Astrocyte (in vitro differentiated cells and primary cell): ENCODE results near the gene TPO. TPM values are rescaled to one million over a fixed set of nuclear protein-coding genes. Genes with fewer than 3 reads are reported as not detected.

ENCODE experiments used
- DNase-seq: peaks from one replicate; pipeline ENCODE4 v3.0.0-alpha.2; 2010; ENCODE audit warnings: low read depth
- FAIRE-seq: peaks from 2 replicates; lab custom pipeline; 2011; peaks lifted over from hg19 to GRCh38; lab: Jason Lieb, UNC
- H2AFZ ChIP-seq: 2 replicates; pipeline ENCODE4 v1.6.0; 2012; ENCODE audit warnings: low read depth, low read length, inconsistent platforms
- H3K27ac ChIP-seq: 2 replicates; pipeline ENCODE4 v1.5.1; 2011; ENCODE audit warnings: low read depth, low read length, inconsistent platforms
- H3K27me3 ChIP-seq: 2 replicates; pipeline ENCODE4 v1.6.0; 2011; ENCODE audit warnings: low read length, inconsistent platforms; ENCODE audit not compliant: insufficient read depth
- H3K36me3 ChIP-seq: 2 replicates; pipeline ENCODE4 v1.5.1; 2011; ENCODE audit warnings: low read length, inconsistent platforms; ENCODE audit not compliant: insufficient read depth
- H3K4me1 ChIP-seq: 2 replicates; pipeline ENCODE4 v1.5.1; 2011; ENCODE audit warnings: low read length, inconsistent platforms; ENCODE audit not compliant: insufficient read depth
- H3K4me2 ChIP-seq: 2 replicates; pipeline ENCODE4 v1.6.0; 2012; ENCODE audit warnings: low read length, inconsistent platforms
- H3K4me3 ChIP-seq: 2 replicates; pipeline ENCODE4 v1.5.1; 2011; ENCODE audit warnings: low read depth, mild to moderate bottlenecking, low read length, inconsistent platforms; ENCODE audit not compliant: insufficient read depth
- H3K79me2 ChIP-seq: 2 replicates; pipeline ENCODE4 v1.6.0; 2012; ENCODE audit warnings: mild to moderate bottlenecking, low read length, inconsistent platforms; ENCODE audit not compliant: insufficient read depth
- H3K9ac ChIP-seq: 2 replicates; pipeline ENCODE4 v1.6.0; 2012; ENCODE audit warnings: mild to moderate bottlenecking, low read length, inconsistent platforms
- H3K9me3 ChIP-seq: 2 replicates; pipeline ENCODE4 v1.5.1; 2012; ENCODE audit warnings: low read depth, mild to moderate bottlenecking, low read length, inconsistent platforms; ENCODE audit not compliant: insufficient read depth
- H4K20me1 ChIP-seq: 2 replicates; pipeline ENCODE4 v1.6.0; 2012; ENCODE audit warnings: low read length, inconsistent platforms; ENCODE audit not compliant: insufficient read depth
- H3K27ac Mint-ChIP-seq: one replicate; pipeline ENCODE4 v1.8.0; 2021; ENCODE audit warnings: mild to moderate bottlenecking, mixed read lengths; ENCODE audit not compliant: unreplicated experiment
- H3K27me3 Mint-ChIP-seq: one replicate; pipeline ENCODE4 v1.8.0; 2021; ENCODE audit warnings: low read depth, mixed read lengths; ENCODE audit not compliant: unreplicated experiment
- H3K36me3 Mint-ChIP-seq: one replicate; pipeline ENCODE4 v1.8.0; 2021; ENCODE audit warnings: low read depth, mixed read lengths; ENCODE audit not compliant: unreplicated experiment
- H3K4me1 Mint-ChIP-seq: one replicate; pipeline ENCODE4 v1.8.0; 2021; ENCODE audit warnings: low read depth, mixed read lengths; ENCODE audit not compliant: unreplicated experiment
- H3K4me3 Mint-ChIP-seq: one replicate; pipeline ENCODE4 v1.8.0; 2021; ENCODE audit warnings: mild to moderate bottlenecking, moderate library complexity, mixed read lengths; ENCODE audit not compliant: unreplicated experiment
- H3K9me3 Mint-ChIP-seq: one replicate; pipeline ENCODE4 v1.8.0; 2021; ENCODE audit warnings: mild to moderate bottlenecking, mixed read lengths; ENCODE audit not compliant: unreplicated experiment
- EZH2 ChIP-seq: IDR thresholded peaks from 2 replicates; pipeline ENCODE4 v1.6.1; 2012; ENCODE audit warnings: mild to moderate bottlenecking, low read length, inconsistent platforms; ENCODE audit not compliant: insufficient read depth
- total RNA-seq: library from RNA; stranded (reverse); gene quantifications from 2 replicates; pipeline ENCODE4 v1.2.1, GENCODE V29; 2021
- TF ChIP-seq, protein P1 (sequence below): IDR thresholded peaks from 2 replicates; pipeline ENCODE4 v1.5.1; 2011; ENCODE audit warnings: low read depth, mild to moderate bottlenecking, inconsistent platforms, low read length, moderate library complexity; ENCODE audit not compliant: insufficient read depth

TPO gene
- total RNA-seq, 1 donor from 2014 or later, result not detected

GRCh38 chr2:1461507-1462390 lies 48.5 kb downstream of the TPO start:
- Mint-ChIP-seq H3K4me3 (no peak overlapping the region), H3K27ac (no peak overlapping the region), H3K36me3 (no peaks in the 10 kb centered on the region), H3K9me3 (no peaks in the 10 kb centered on the region), H3K4me1 (no peaks in the 10 kb centered on the region), H3K27me3 (peaks cover 31% of the 10 kb centered on the region)
- Histone ChIP-seq H3K36me3 (no peaks in the 10 kb centered on the region), H3K4me2 (no peak overlapping the region), H3K27ac (no peak overlapping the region), H3K79me2 (no peaks in the 10 kb centered on the region), H3K4me1 (no peaks in the 10 kb centered on the region), H3K9ac (no peak overlapping the region), H3K9me3 (no peaks in the 10 kb centered on the region), H3K4me3 (no peak overlapping the region), H3K27me3 (no peaks in the 10 kb centered on the region), H4K20me1 (no peaks in the 10 kb centered on the region), H2AFZ (no peak overlapping the region)
- TF ChIP-seq, protein P1, sequence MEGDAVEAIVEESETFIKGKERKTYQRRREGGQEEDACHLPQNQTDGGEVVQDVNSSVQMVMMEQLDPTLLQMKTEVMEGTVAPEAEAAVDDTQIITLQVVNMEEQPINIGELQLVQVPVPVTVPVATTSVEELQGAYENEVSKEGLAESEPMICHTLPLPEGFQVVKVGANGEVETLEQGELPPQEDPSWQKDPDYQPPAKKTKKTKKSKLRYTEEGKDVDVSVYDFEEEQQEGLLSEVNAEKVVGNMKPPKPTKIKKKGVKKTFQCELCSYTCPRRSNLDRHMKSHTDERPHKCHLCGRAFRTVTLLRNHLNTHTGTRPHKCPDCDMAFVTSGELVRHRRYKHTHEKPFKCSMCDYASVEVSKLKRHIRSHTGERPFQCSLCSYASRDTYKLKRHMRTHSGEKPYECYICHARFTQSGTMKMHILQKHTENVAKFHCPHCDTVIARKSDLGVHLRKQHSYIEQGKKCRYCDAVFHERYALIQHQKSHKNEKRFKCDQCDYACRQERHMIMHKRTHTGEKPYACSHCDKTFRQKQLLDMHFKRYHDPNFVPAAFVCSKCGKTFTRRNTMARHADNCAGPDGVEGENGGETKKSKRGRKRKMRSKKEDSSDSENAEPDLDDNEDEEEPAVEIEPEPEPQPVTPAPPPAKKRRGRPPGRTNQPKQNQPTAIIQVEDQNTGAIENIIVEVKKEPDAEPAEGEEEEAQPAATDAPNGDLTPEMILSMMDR, result no peak
- TF ChIP-seq EZH2, result no peak
- FAIRE-seq (no peak), DNase-seq (no peak)

GRCh38 chr2:1462994-1463393 lies 49.7 kb downstream of the TPO start:
- DNase-seq (no peak), FAIRE-seq (no peak)
- Mint-ChIP-seq H3K36me3 (no peaks in the 10 kb centered on the region), H3K9me3 (no peaks in the 10 kb centered on the region), H3K4me3 (no peak overlapping the region), H3K27ac (no peak overlapping the region), H3K27me3 (peaks cover 32% of the 10 kb centered on the region), H3K4me1 (no peaks in the 10 kb centered on the region)
- H3K27ac ChIP-seq, result no peak overlapping the region
- H3K9ac ChIP-seq, result no peak overlapping the region
- no peaks in the 10 kb centered on the region for H3K4me1 ChIP-seq
- no peak for TF ChIP-seq EZH2
- TF ChIP-seq, protein P1, result no peak
- no peaks in the 10 kb centered on the region for H3K27me3 ChIP-seq
- no peaks in the 10 kb centered on the region for H4K20me1 ChIP-seq
- no peak overlapping the region for H3K4me3 ChIP-seq
- no peaks in the 10 kb centered on the region for H3K9me3 ChIP-seq
- H2AFZ ChIP-seq, result no peak overlapping the region
- H3K36me3 ChIP-seq, result no peaks in the 10 kb centered on the region
- H3K4me2 ChIP-seq, result no peak overlapping the region
- no peaks in the 10 kb centered on the region for H3K79me2 ChIP-seq

- Histone ChIP-seq H3K9ac (no peak overlapping the region), H3K4me2 (no peak overlapping the region), H2AFZ (no peak overlapping the region), H3K9me3 (peaks cover 4% of the 10 kb centered on the region), H3K36me3 (no peaks in the 10 kb centered on the region), H4K20me1 (no peaks in the 10 kb centered on the region), H3K79me2 (no peaks in the 10 kb centered on the region), H3K27ac (no peak overlapping the region), H3K4me3 (no peak overlapping the region), H3K4me1 (no peaks in the 10 kb centered on the region), H3K27me3 (no peaks in the 10 kb centered on the region)
- H3K27ac Mint-ChIP-seq, result no peak overlapping the region
- peaks cover 4% of the 10 kb centered on the region for H3K9me3 Mint-ChIP-seq
- H3K4me3 Mint-ChIP-seq, result no peak overlapping the region
- H3K4me1 Mint-ChIP-seq, result no peaks in the 10 kb centered on the region
- TF ChIP-seq, protein P1, result no peak
- no peak for TF ChIP-seq EZH2
- peaks cover 6% of the 10 kb centered on the region for H3K27me3 Mint-ChIP-seq
- DNase-seq (no peak), FAIRE-seq (no peak)
- H3K36me3 Mint-ChIP-seq, result no peaks in the 10 kb centered on the region
Measured at GRCh38 chr2:1472350-1472749, 59.1 kb downstream of the TPO start.
